ENCODE data around the gene VPS26A. TPM values are rescaled to one million over a fixed set of nuclear protein-coding genes. Genes with fewer than 3 reads are reported as not detected.

The VPS26A gene
- total RNA-seq, 4 donors from 2014 or later = 43.9 to 77.6 (median 54.8) TPM

DNA sequence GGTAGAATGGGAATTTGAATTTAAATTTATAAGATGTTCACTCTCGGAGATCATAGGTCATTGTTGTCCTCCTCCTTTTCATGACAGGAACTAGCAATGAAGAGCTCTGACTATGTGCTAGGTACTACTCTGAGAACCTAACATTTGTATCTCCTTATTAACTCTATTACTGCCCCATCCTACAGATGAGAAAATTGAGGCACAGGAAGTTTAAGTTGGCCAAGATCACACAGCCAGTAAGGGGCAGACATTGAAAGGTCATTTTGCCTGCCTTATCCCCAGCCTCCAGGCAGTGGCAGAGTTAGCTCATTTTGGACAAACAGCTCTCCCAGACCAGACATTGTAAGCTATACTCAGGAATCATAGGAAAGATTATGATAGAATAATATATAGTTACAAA, 30.0 kb upstream of the VPS26A start:
- TF ChIP-seq, protein P1, sequence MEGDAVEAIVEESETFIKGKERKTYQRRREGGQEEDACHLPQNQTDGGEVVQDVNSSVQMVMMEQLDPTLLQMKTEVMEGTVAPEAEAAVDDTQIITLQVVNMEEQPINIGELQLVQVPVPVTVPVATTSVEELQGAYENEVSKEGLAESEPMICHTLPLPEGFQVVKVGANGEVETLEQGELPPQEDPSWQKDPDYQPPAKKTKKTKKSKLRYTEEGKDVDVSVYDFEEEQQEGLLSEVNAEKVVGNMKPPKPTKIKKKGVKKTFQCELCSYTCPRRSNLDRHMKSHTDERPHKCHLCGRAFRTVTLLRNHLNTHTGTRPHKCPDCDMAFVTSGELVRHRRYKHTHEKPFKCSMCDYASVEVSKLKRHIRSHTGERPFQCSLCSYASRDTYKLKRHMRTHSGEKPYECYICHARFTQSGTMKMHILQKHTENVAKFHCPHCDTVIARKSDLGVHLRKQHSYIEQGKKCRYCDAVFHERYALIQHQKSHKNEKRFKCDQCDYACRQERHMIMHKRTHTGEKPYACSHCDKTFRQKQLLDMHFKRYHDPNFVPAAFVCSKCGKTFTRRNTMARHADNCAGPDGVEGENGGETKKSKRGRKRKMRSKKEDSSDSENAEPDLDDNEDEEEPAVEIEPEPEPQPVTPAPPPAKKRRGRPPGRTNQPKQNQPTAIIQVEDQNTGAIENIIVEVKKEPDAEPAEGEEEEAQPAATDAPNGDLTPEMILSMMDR (IDR thresholded peaks at IDR 0.05; ENCODE audit: low read depth) = no peak

DNA sequence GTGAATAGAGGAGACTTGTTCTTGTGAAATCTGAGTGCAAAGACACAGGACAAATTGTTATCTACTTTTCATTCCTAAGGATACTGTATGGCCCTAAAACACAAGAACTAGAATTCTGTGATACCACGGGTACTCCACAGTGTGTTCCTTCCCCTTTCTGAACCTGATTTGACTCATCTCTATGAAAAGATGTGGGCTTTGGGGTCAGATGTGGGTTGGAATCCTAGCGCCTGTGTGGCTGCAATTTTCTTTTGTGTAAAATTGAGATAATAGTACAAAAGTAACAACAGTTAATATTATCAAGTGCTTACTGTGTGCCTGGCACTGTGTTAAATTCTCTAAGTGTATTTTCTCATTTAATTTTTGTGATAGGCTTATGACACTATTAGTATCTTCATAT, 27.9 kb upstream of the VPS26A start:
- TF ChIP-seq, protein P1 (IDR thresholded peaks at IDR 0.05; ENCODE audit: low read depth) = no peak

DNA sequence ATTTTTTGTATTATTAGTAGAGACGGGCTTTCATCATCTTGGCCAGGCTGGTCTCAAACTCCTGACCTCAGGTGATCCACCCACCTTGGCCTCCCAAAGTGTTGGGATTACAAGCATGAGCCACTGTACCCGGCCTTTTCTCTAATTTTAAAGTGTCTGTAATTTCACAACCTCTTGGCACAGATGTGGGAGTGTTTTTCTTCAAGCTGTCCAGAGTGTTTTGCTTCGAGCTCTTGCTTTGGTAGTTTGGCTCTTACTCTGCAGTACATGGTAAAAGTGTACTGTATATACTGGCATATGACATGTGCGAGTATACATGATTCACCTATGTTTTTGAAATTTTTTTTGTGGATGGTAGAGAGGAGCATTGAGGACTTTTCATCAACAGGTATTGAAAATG, 26.2 kb upstream of the VPS26A start:
- TF ChIP-seq, protein P1 (IDR thresholded peaks at IDR 0.05; ENCODE audit: low read depth) = no peak

DNA sequence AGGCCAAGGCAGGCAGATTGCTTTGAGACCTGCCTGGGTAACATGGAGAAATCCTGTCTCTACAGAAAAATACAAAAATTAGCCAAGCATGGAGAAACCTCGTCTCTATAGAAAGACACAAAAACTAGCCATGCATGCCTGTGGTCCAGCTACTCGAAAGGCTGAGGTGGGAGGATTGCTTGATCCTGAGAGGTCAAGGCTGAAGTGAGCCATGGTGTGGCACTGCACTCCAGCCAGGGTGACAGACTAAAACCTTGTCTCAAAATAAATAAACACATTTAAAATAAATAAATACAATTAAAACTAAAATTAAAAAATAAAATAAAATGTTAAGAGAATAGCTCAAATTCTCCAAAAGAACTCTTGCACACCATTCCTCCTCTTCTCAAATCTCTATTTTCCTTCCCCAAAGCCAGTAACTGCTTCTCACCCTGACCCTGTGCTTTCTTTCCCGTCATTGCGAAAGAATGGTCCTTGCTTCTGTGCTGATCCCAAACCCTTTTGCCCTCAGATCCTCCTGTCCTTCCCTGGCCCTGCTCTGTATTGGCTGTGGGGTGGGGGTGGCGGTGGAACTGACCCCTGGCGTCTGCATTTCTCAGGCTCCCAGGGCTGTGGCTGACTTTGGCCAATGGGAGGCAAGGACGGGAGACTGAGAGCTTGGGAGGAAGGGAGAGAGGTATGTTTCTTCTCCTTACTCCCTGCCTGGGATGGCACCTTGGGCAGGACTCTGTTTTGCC, 23.7 kb upstream of the VPS26A start:
- TF ChIP-seq, protein P1 (IDR thresholded peaks at IDR 0.05; ENCODE audit: low read depth) = no peak

DNA sequence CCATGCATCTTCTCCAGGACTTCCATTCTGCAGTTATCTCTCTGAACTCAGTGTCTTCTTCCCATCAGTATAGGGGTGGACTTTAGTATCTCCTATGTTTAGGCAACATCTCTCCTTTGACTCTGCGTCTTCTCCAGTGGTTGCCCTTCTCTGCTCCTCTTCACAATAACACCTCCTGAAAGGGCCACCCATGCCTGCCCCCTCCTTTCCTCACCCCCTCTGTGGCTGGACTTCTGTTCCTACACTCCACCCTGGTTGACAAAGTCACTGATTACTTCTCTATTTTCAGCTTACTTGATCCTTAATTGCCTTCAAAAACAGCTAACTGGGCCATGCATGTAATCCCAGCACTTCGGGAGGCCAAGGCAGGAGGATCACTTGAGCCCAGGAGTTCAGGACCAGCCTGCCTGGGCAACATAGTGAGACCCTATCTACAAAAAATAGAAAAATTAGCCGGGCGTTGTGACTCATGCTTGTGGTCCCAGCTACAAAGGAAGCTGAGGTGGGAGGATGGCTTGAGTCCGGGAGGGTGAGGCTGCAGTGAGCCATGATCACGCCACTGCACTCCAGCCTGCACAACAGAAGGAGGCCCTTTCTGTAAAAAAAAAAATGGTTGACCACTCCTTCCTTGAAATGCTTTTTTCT, 22.4 kb upstream of the VPS26A start:
- TF ChIP-seq, protein P1 (IDR thresholded peaks at IDR 0.05; ENCODE audit: low read depth) = no peak

DNA sequence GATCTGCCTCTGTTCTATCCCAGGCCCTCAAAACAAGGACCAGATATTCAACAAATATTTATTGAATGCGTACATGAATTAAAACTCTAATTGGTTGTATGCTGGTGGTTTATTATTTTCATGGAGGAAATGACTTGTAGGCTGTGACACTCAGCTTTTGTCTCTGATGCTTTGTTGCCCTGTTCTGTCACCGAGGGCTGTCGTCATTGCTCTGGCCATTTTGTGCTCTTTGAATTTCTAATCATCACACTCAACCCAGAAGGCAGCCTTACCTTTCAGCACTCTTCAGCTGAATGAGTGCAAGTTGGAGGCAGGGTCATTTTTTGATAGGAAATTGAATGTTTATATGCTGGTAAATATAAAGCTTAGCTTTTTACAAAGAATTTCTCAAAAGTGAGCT, 21.5 kb upstream of the VPS26A start:
- TF ChIP-seq, protein P1 (IDR thresholded peaks at IDR 0.05; ENCODE audit: low read depth) = no peak

DNA sequence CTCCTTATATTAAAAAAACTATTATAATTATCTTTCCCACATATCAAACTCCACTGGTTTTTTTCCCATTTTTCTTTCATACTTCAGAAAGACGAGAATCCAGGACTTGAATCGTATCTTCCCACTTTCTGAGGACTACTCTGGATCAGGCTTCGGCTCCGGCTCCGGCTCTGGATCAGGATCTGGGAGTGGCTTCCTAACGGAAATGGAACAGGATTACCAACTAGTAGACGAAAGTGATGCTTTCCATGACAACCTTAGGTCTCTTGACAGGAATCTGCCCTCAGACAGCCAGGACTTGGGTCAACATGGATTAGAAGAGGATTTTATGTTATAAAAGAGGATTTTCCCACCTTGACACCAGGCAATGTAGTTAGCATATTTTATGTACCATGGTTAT, 20.2 kb upstream of the VPS26A start:
- TF ChIP-seq, protein P1 (IDR thresholded peaks at IDR 0.05; ENCODE audit: low read depth) = no peak

All from subcutaneous adipose tissue (tissue), 4 donors.